Measurements from ENCODE around the gene C5AR1.
"Not testable (repeated sequence)": the region's sequence is repeated elsewhere in the genome, so short reads cannot be mapped to it uniquely, and the experiment has no call there.

C5AR1 gene

GRCh38 chr19:47336765-47337718 lies 27.4 kb downstream of the C5AR1 start:
- DNase-seq = peak; percentile 30

GRCh38 chr19:47339196-47339880 lies 29.7 kb downstream of the C5AR1 start:
- DNase-seq = no peak

GRCh38 chr19:47340477-47341208 lies 31.0 kb downstream of the C5AR1 start:
- DNase-seq = no peak

GRCh38 chr19:47341734-47342133 lies 32.1 kb downstream of the C5AR1 start:
- no peak for DNase-seq

- no peak for DNase-seq
Observed at GRCh38 chr19:47343194-47343802, 33.6 kb downstream of the C5AR1 start.

- no peak for DNase-seq
Observed at GRCh38 chr19:47344425-47344824, 34.8 kb downstream of the C5AR1 start.

- not testable (repeated sequence) for DNase-seq
Observed at GRCh38 chr19:47346024-47346423, 36.4 kb downstream of the C5AR1 start.

- DNase-seq = peak; percentile 100
Observed at GRCh38 chr19:47348819-47349795, 39.4 kb downstream of the C5AR1 start, which contains the start of gene DHX34. DHX34 (plus strand) TSS chr19:47349315; CDS start chr19:47353031, 3,716 bp downstream.

- peak; percentile 37 for DNase-seq
Observed at GRCh38 chr19:47350630-47351029, 41.0 kb downstream of the C5AR1 start.

GRCh38 chr19:47351548-47351947 lies 41.9 kb downstream of the C5AR1 start:
- peak; percentile 24 for DNase-seq

- DNase-seq = no peak
Observed at GRCh38 chr19:47352095-47352494, 42.4 kb downstream of the C5AR1 start.

- no peak for DNase-seq
Observed at GRCh38 chr19:47353307-47353712, 43.6 kb downstream of the C5AR1 start.

GRCh38 chr19:47356900-47357299 lies 47.2 kb downstream of the C5AR1 start:
- no peak for DNase-seq

GRCh38 chr19:47357788-47358680 lies 48.4 kb downstream of the C5AR1 start:
- peak; percentile 15 for DNase-seq

GRCh38 chr19:47358936-47359335 lies 49.3 kb downstream of the C5AR1 start:
- DNase-seq = no peak

- DNase-seq = no peak
Observed at GRCh38 chr19:47362321-47362720, 52.7 kb downstream of the C5AR1 start.

GRCh38 chr19:47363758-47364531 lies 54.3 kb downstream of the C5AR1 start:
- no peak for DNase-seq

GRCh38 chr19:47365455-47365854 lies 55.8 kb downstream of the C5AR1 start:
- DNase-seq = not testable (repeated sequence)

GRCh38 chr19:47370045-47370611 lies 60.5 kb downstream of the C5AR1 start:
- no peak for DNase-seq
